WTC11 (cell line): ENCODE data around the gene ABHD12B.

ENCODE experiments used
- ATF2 ChIP-seq: sonication (generic); formaldehyde crosslinking; IDR thresholded peaks from 2 replicates; pipeline ENCODE4 v1.8.1; 2022; ENCODE audit warnings: low read depth, missing genetic modification reagents, borderline replicate concordance
- CBFB ChIP-seq: sonication (generic); formaldehyde crosslinking; IDR thresholded peaks from 2 replicates; pipeline ENCODE4 v1.8.1; 2022; ENCODE audit warnings: mild to moderate bottlenecking, low read depth, missing genetic modification reagents
- CTCF ChIP-seq: fragments of 200-600 bp; IDR thresholded peaks from 2 replicates; pipeline ENCODE4 v1.8.0; 2022; ENCODE audit warnings: antibody characterized with exemption
- ELF4 ChIP-seq: sonication (generic); formaldehyde crosslinking; IDR thresholded peaks from 2 replicates; pipeline ENCODE4 v1.8.1; 2022; ENCODE audit warnings: low read depth, mild to moderate bottlenecking, moderate library complexity, missing genetic modification reagents
- FOXP1 ChIP-seq: sonication (generic); formaldehyde crosslinking; IDR thresholded peaks from 2 replicates; pipeline ENCODE4 v1.8.0; 2022; ENCODE audit warnings: missing genetic modification reagents, mild to moderate bottlenecking, moderate library complexity, borderline replicate concordance
- MYBL2 ChIP-seq: sonication (generic); formaldehyde crosslinking; IDR thresholded peaks from 2 replicates; pipeline ENCODE4 v1.8.1; 2023; ENCODE audit warnings: mild to moderate bottlenecking, moderate library complexity, missing genetic modification reagents
- NFYB ChIP-seq: sonication (generic); formaldehyde crosslinking; conservative IDR thresholded peaks from 2 replicates; pipeline ENCODE4 v1.8.0; 2022; ENCODE audit warnings: low read depth, missing genetic modification reagents
- TP53 ChIP-seq: sonication (generic); formaldehyde crosslinking; IDR thresholded peaks from 2 replicates; pipeline ENCODE4 v1.8.1; 2023; ENCODE audit warnings: mild to moderate bottlenecking, missing genetic modification reagents
- TF ChIP-seq, protein P1 (sequence below): sonication (generic); formaldehyde crosslinking; IDR thresholded peaks from 2 replicates; pipeline ENCODE4 v1.8.1; 2023; ENCODE audit warnings: mild to moderate bottlenecking, missing genetic modification reagents, moderate library complexity
- TF ChIP-seq, protein P2 (sequence below): sonication (generic); formaldehyde crosslinking; IDR thresholded peaks from 2 replicates; pipeline ENCODE4 v1.8.0; 2022; ENCODE audit warnings: mild to moderate bottlenecking, missing genetic modification reagents

DNA sequence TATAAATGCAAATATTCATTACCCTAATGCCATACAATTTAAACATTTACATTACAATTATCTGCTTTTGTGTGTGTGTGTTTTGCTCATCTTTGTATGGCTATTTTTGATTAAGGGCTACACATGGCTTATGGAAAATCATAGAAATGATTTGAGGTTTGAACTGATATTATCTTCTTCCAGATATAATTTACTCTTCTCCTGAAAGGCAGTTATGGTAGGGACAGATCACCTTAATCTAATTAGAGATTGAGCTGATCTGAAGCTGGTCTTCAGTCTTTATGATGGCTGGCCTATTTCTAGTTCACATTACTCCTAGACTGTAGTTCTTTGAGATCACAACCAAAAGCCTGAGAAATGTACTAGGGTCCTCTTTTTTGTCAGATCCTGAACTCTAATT, 15.6 kb downstream of the ABHD12B start:
- TF ChIP-seq NFYB (CRISPR knock-in tag) (no peak), CTCF (no peak), ATF2 (CRISPR knock-in tag) (no peak), ELF4 (CRISPR knock-in tag) (no peak), TP53 (CRISPR knock-in tag) (no peak), FOXP1 (CRISPR knock-in tag) (no peak), MYBL2 (no peak), CBFB (no peak)
- TF ChIP-seq, protein P1, sequence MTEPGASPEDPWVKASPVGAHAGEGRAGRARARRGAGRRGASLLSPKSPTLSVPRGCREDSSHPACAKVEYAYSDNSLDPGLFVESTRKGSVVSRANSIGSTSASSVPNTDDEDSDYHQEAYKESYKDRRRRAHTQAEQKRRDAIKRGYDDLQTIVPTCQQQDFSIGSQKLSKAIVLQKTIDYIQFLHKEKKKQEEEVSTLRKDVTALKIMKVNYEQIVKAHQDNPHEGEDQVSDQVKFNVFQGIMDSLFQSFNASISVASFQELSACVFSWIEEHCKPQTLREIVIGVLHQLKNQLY (CRISPR knock-in tag) = no peak
- TF ChIP-seq, protein P2, sequence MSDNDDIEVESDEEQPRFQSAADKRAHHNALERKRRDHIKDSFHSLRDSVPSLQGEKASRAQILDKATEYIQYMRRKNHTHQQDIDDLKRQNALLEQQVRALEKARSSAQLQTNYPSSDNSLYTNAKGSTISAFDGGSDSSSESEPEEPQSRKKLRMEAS (CRISPR knock-in tag) = no peak
